ENCODE results near the gene ACOXL. TPM values are rescaled to one million over a fixed set of nuclear protein-coding genes. Genes with fewer than 3 reads are reported as not detected.
A peak's percentile ranks its signal among the peaks of the same experiment; 100 is the strongest.

ACOXL gene
- total and polyA plus RNA-seq, 2 of the 8 experiments (the other 6 are each of a cell fraction or from before 2014, with no cell fraction given), result 11.4 to 20.6 TPM

GRCh38 chr2:110732422-110733413 is at the start of gene ACOXL (continued):
- TF ChIP-seq HDAC2 (IDR thresholded peaks at IDR 0.05; ENCODE audit: borderline replicate concordance in 1 of 2, low read depth in 2 of 2, low read length in 2 of 2) (peak in 1 of 2 experiments; percentile 50; a peak in 1 of 4 replicates), PHF8 (conservative IDR thresholded peaks at IDR 0.05; ENCODE audit: low read depth, low read length) (0 out of 2 replicates have a peak, but pooled peaks have one; percentile 33), RBBP5 (IDR thresholded peaks at IDR 0.05; ENCODE audit: borderline replicate concordance, low read depth, low read length) (peak; percentile 95), CTBP2 (IDR thresholded peaks at IDR 0.05; ENCODE audit: borderline replicate concordance, insufficient read depth, insufficient read length, low read length) (peak; percentile 18), TAF7 (optimal IDR thresholded peaks at IDR 0.05; ENCODE audit: borderline replicate concordance, low read depth, low read length) (no peak), GABPA (IDR thresholded peaks at IDR 0.05; ENCODE audit: borderline replicate concordance, insufficient read depth, low read length) (no peak), CBX8 (IDR thresholded peaks at IDR 0.05; ENCODE audit: borderline replicate concordance, low read depth, low read length) (no peak), EZH2 (IDR thresholded peaks at IDR 0.05; ENCODE audit: low read depth, low read length, severe bottlenecking) (no peak), SIX5 (IDR thresholded peaks at IDR 0.05; ENCODE audit: low read depth, low read length) (no peak), USF2 (IDR thresholded peaks at IDR 0.05; ENCODE audit: low read length) (no peak), MAX (IDR thresholded peaks at IDR 0.05) (peak; percentile 96), CHD1 (IDR thresholded peaks at IDR 0.05; ENCODE audit: low read depth, low read length) (no peak), MAFK (IDR thresholded peaks at IDR 0.05; ENCODE audit: low read depth, low read length) (no peak; the same call in 1 of the 2 replicates), FOSL1 (IDR thresholded peaks at IDR 0.05; ENCODE audit: insufficient read depth, low read depth, low read length) (no peak), HDAC6 (IDR thresholded peaks at IDR 0.05; ENCODE audit: low read depth, low read length) (no peak), JUN (IDR thresholded peaks at IDR 0.05; ENCODE audit: low read depth, low read length) (no peak), SRF (IDR thresholded peaks at IDR 0.05; ENCODE audit: low read depth, low read length) (no peak), CEBPB (IDR thresholded peaks at IDR 0.05; ENCODE audit: low read depth, low read length) (no peak), RAD21 (IDR thresholded peaks at IDR 0.05 in 1 of 2, conservative IDR thresholded peaks at IDR 0.05 in 1 of 2; ENCODE audit: low read depth in 2 of 2, low read length in 2 of 2) (peak in 1 of 2 experiments; percentile 23; a peak in 1 of 4 replicates), CREB1 (IDR thresholded peaks at IDR 0.05) (0 out of 2 replicates have a peak, but pooled peaks have one; percentile 17), TBP (IDR thresholded peaks at IDR 0.05; ENCODE audit: low read depth, low read length) (peak; percentile 50; the same call in 1 of the 2 replicates)
